ENCODE results near the gene CLNS1A. TPM values are rescaled to one million over a fixed set of nuclear protein-coding genes. Genes with fewer than 3 reads are reported as not detected.

Gene CLNS1A
- total and polyA plus RNA-seq, 2 experiments from 2014 or later = 77.3 to 137 TPM

- Histone ChIP-seq H3K27me3 (no peaks in the 10 kb centered on the region), H3K9me2 (replicated peaks; ENCODE audit: insufficient read depth) (no peaks in the 10 kb centered on the region), H4K20me1 (ENCODE audit: insufficient read depth, poor library complexity, severe bottlenecking) (no peaks in the 10 kb centered on the region), H3K9me3 (ENCODE audit: low read depth) (no peaks in the 10 kb centered on the region), H3K4me1 (ENCODE audit: insufficient read depth) (no peaks in the 10 kb centered on the region), H3K79me2 (no peaks in the 10 kb centered on the region), H3K36me3 (replicated peaks; ENCODE audit: insufficient read depth, low read depth) (peaks cover 7% of the 10 kb centered on the region), H3K4me3 (no peak overlapping the region), H2AFZ (no peak overlapping the region), H3K4me2 (no peak overlapping the region), H3K27ac (no peak overlapping the region)
- WGBS (ENCODE audit: low lambda C conversion rate, missing lambda C conversion rate) = 97% methylated on average over 3 of the region's 3 CpGs
- no peak for DNase-seq (ENCODE audit: low spot score)
- TF ChIP-seq CTCF (IDR thresholded peaks at IDR 0.05; ENCODE audit: poor library complexity) (no peak), EZH2phosphoT487 (IDR thresholded peaks at IDR 0.05; ENCODE audit: low read depth, severe bottlenecking, unreplicated experiment) (no peak), EZH2 (IDR thresholded peaks at IDR 0.05; ENCODE audit: borderline replicate concordance) (no peak)
Observed at GRCh38 chr11:77617892-77618291, 19.7 kb downstream of the CLNS1A start.

GRCh38 chr11:77611921-77612320 is 25.7 kb downstream of the CLNS1A start:
- Histone ChIP-seq H3K4me1 (ENCODE audit: insufficient read depth) (no peaks in the 10 kb centered on the region), H3K79me2 (no peaks in the 10 kb centered on the region), H3K36me3 (replicated peaks; ENCODE audit: insufficient read depth, low read depth) (peaks cover 7% of the 10 kb centered on the region), H3K4me3 (no peak overlapping the region), H3K4me2 (no peak overlapping the region), H3K27ac (no peak overlapping the region), H2AFZ (no peak overlapping the region), H3K9me2 (replicated peaks; ENCODE audit: insufficient read depth) (no peaks in the 10 kb centered on the region), H4K20me1 (ENCODE audit: insufficient read depth, poor library complexity, severe bottlenecking) (no peaks in the 10 kb centered on the region), H3K27me3 (no peaks in the 10 kb centered on the region), H3K9me3 (ENCODE audit: low read depth) (no peaks in the 10 kb centered on the region)
- TF ChIP-seq CTCF (IDR thresholded peaks at IDR 0.05; ENCODE audit: poor library complexity) = no peak
- TF ChIP-seq EZH2 (IDR thresholded peaks at IDR 0.05; ENCODE audit: borderline replicate concordance) = no peak
- TF ChIP-seq EZH2phosphoT487 (IDR thresholded peaks at IDR 0.05; ENCODE audit: low read depth, severe bottlenecking, unreplicated experiment) = no peak
- no peak for DNase-seq (ENCODE audit: low spot score)

- Histone ChIP-seq H3K27ac (no peak overlapping the region), H3K4me1 (ENCODE audit: insufficient read depth) (no peaks in the 10 kb centered on the region), H3K36me3 (replicated peaks; ENCODE audit: insufficient read depth, low read depth) (no peaks in the 10 kb centered on the region), H3K4me2 (no peak overlapping the region), H3K9me3 (ENCODE audit: low read depth) (no peaks in the 10 kb centered on the region), H3K4me3 (no peak overlapping the region), H3K9me2 (replicated peaks; ENCODE audit: insufficient read depth) (no peaks in the 10 kb centered on the region), H2AFZ (no peak overlapping the region), H4K20me1 (ENCODE audit: insufficient read depth, poor library complexity, severe bottlenecking) (no peaks in the 10 kb centered on the region), H3K27me3 (no peaks in the 10 kb centered on the region), H3K79me2 (no peaks in the 10 kb centered on the region)
- TF ChIP-seq EZH2phosphoT487 (IDR thresholded peaks at IDR 0.05; ENCODE audit: low read depth, severe bottlenecking, unreplicated experiment) (no peak), EZH2 (IDR thresholded peaks at IDR 0.05; ENCODE audit: borderline replicate concordance) (no peak), CTCF (IDR thresholded peaks at IDR 0.05; ENCODE audit: poor library complexity) (no peak)
- DNase-seq (ENCODE audit: low spot score) = no peak
- WGBS (ENCODE audit: low lambda C conversion rate, missing lambda C conversion rate) = 90% methylated on average over 1 of the region's 1 CpG
Observed at GRCh38 chr11:77609234-77609633, 28.4 kb downstream of the CLNS1A start.

- H3K27me3 ChIP-seq = no peaks in the 10 kb centered on the region
- H3K4me3 ChIP-seq = no peak overlapping the region
- peaks cover 4% of the 10 kb centered on the region for H3K79me2 ChIP-seq
- DNase-seq (ENCODE audit: low spot score) = no peak
- H4K20me1 ChIP-seq (ENCODE audit: insufficient read depth, poor library complexity, severe bottlenecking) = no peaks in the 10 kb centered on the region
- no peak overlapping the region for H2AFZ ChIP-seq
- no peaks in the 10 kb centered on the region for H3K9me2 ChIP-seq (replicated peaks; ENCODE audit: insufficient read depth)
- no peaks in the 10 kb centered on the region for H3K36me3 ChIP-seq (replicated peaks; ENCODE audit: insufficient read depth, low read depth)
- 95% methylated on average over 2 of the region's 2 CpGs for WGBS (ENCODE audit: low lambda C conversion rate, missing lambda C conversion rate)
- TF ChIP-seq CTCF (IDR thresholded peaks at IDR 0.05; ENCODE audit: poor library complexity) = no peak
- no peak for TF ChIP-seq EZH2phosphoT487 (IDR thresholded peaks at IDR 0.05; ENCODE audit: low read depth, severe bottlenecking, unreplicated experiment)
- no peak for TF ChIP-seq EZH2 (IDR thresholded peaks at IDR 0.05; ENCODE audit: borderline replicate concordance)
- no peaks in the 10 kb centered on the region for H3K9me3 ChIP-seq (ENCODE audit: low read depth)
- H3K27ac ChIP-seq = no peak overlapping the region
- H3K4me2 ChIP-seq = no peak overlapping the region
- H3K4me1 ChIP-seq (ENCODE audit: insufficient read depth) = peaks cover 4% of the 10 kb centered on the region
Observed at GRCh38 chr11:77604281-77604680, 33.3 kb downstream of the CLNS1A start.
